IPS-18a (cell line): Measurements from ENCODE around the gene SLC12A6.

Source experiments
- H3K27ac ChIP-seq: one replicate; pipeline ENCODE4 v1.5.1; 2013; ENCODE audit warnings: low read length
- H3K27me3 ChIP-seq: one replicate; pipeline ENCODE4 v1.6.1; 2013; ENCODE audit warnings: mild to moderate bottlenecking, low read length; ENCODE audit not compliant: control insufficient read depth, insufficient read depth
- H3K36me3 ChIP-seq: one replicate; pipeline ENCODE4 v1.6.1; 2013; ENCODE audit warnings: low read depth, low read length; ENCODE audit not compliant: control insufficient read depth
- H3K4me1 ChIP-seq: one replicate; pipeline ENCODE4 v1.6.1; 2013; ENCODE audit warnings: low read depth, low read length; ENCODE audit not compliant: control insufficient read depth
- H3K4me3 ChIP-seq: one replicate; pipeline ENCODE4 v1.5.1; 2013; ENCODE audit warnings: low read length
- H3K9ac ChIP-seq: one replicate; pipeline ENCODE4 v1.6.1; 2013; ENCODE audit warnings: mild to moderate bottlenecking, low read length, moderate library complexity
- H3K9me3 ChIP-seq: one replicate; pipeline ENCODE4 v1.6.1; 2013; ENCODE audit warnings: low read depth, low read length; ENCODE audit not compliant: control insufficient read depth

Gene SLC12A6

GRCh38 chr15:34324933-34325332 is 12.6 kb downstream of the SLC12A6 start:
- no peaks in the 10 kb centered on the region for H3K27me3 ChIP-seq
- no peak overlapping the region for H3K9ac ChIP-seq
- no peaks in the 10 kb centered on the region for H3K36me3 ChIP-seq
- no peak overlapping the region for H3K4me3 ChIP-seq
- H3K9me3 ChIP-seq: no peaks in the 10 kb centered on the region
- H3K27ac ChIP-seq: no peak overlapping the region
- H3K4me1 ChIP-seq: no peaks in the 10 kb centered on the region

DNA sequence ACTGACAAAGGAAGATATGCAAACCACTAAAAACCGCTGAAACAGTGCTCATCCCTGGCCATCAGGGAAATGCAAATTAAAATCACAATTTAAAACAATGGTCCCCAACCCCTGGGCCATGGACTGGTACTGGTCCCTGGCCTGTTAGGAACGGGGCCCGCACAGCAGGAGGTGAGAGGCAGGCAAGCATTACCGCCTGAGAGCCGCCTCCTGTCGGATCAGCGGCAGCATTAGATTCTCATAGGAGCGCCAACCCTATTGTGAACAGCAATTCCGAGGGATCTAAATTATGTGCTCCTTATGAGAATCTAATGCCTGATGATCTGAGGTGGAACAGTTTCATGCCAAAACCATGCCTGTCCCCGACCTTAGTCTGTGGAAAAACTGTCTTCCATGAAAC is 14.4 kb downstream of the SLC12A6 start:
- no peaks in the 10 kb centered on the region for H3K9me3 ChIP-seq
- no peaks in the 10 kb centered on the region for H3K27me3 ChIP-seq
- H3K36me3 ChIP-seq: no peaks in the 10 kb centered on the region
- no peaks in the 10 kb centered on the region for H3K4me1 ChIP-seq
- H3K27ac ChIP-seq: no peak overlapping the region
- H3K9ac ChIP-seq: no peak overlapping the region
- H3K4me3 ChIP-seq: no peak overlapping the region

GRCh38 chr15:34318277-34319079 is 19.1 kb downstream of the SLC12A6 start:
- H3K9me3 ChIP-seq: no peaks in the 10 kb centered on the region
- no peaks in the 10 kb centered on the region for H3K36me3 ChIP-seq
- H3K4me3 ChIP-seq: peak overlapping the region; percentile 54
- H3K4me1 ChIP-seq: no peaks in the 10 kb centered on the region
- H3K9ac ChIP-seq: peak overlapping the region; percentile 37
- H3K27me3 ChIP-seq: no peaks in the 10 kb centered on the region
- H3K27ac ChIP-seq: no peak overlapping the region

DNA sequence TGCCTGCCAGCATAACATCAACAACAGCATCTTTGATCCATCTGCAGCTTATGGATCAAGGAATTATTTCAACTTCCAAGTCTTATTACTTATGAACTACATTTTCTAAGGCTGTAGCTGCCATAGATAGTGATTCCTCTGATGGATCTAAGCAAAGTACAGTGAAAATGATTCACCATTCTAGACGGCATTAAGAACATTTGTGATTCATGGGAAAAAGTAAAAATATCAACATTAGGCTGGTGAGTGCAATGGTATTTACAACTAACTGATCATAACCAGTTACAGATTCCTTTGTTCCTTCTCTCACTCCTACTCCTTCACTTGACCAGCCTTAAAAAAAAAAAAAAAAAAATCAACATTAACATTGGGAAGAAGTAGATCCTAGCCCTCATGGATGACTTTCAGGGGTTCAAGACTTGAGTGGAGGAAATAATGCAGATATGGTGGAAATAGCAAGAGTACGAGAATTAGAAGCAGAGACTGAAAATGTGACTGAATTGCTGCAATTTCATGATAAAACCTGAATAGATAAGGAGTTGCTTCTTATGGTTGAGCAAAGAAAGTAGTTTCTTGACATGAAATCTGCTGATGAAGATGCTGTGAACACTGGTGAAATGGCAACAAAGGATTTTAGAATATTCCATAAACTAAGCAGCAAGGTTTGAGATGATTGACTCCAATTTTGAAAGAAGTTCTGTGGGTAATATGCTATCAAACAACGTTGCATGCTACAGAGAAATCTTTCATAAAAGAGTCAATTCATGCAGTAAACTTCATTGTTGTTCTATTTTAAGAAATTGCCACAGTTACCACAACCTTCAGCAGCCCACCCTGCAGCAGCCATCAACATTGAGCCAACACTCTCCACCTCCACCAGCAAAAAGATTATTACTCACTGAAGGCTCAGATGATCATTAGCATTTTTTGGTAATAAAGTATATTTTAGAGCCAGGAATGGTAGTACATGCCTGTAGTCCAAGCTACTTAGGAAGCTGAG is 22.8 kb downstream of the SLC12A6 start:
- Histone ChIP-seq H3K9ac (no peak overlapping the region), H3K4me3 (no peak overlapping the region), H3K36me3 (no peaks in the 10 kb centered on the region), H3K27me3 (no peaks in the 10 kb centered on the region), H3K27ac (no peak overlapping the region), H3K9me3 (no peaks in the 10 kb centered on the region), H3K4me1 (no peaks in the 10 kb centered on the region)

GRCh38 chr15:34311563-34311962 is 26.0 kb downstream of the SLC12A6 start:
- no peaks in the 10 kb centered on the region for H3K27me3 ChIP-seq
- H3K4me1 ChIP-seq: no peaks in the 10 kb centered on the region
- no peak overlapping the region for H3K4me3 ChIP-seq
- no peaks in the 10 kb centered on the region for H3K9me3 ChIP-seq
- H3K36me3 ChIP-seq: no peaks in the 10 kb centered on the region
- no peak overlapping the region for H3K27ac ChIP-seq
- H3K9ac ChIP-seq: no peak overlapping the region

GRCh38 chr15:34304613-34305012 is 33.0 kb downstream of the SLC12A6 start:
- Histone ChIP-seq H3K9me3 (no peaks in the 10 kb centered on the region), H3K4me1 (no peaks in the 10 kb centered on the region), H3K36me3 (no peaks in the 10 kb centered on the region), H3K4me3 (no peak overlapping the region), H3K27ac (no peak overlapping the region), H3K27me3 (no peaks in the 10 kb centered on the region), H3K9ac (no peak overlapping the region)

DNA sequence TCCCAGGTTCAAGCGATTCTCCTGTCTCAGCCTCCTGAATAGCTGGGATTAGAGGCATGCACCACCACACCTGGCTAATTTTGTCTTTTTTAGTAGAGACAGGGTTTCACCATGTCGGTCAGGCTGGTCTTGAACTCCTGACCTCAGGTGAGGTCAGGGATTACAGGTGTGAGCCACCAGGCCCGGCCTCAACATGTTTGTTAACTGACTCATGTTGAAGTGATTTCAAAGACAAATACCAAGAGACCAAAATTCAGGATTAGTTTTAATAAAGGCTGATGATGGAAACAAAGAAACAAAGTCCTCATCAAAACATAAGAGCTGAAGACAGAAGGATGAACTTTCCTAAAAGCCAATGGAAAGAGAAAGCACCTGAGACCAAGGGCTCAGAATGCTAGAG is 36.5 kb downstream of the SLC12A6 start:
- H3K4me3 ChIP-seq: no peak overlapping the region
- no peaks in the 10 kb centered on the region for H3K27me3 ChIP-seq
- H3K9ac ChIP-seq: no peak overlapping the region
- no peaks in the 10 kb centered on the region for H3K4me1 ChIP-seq
- no peaks in the 10 kb centered on the region for H3K9me3 ChIP-seq
- H3K36me3 ChIP-seq: no peaks in the 10 kb centered on the region
- H3K27ac ChIP-seq: no peak overlapping the region

DNA sequence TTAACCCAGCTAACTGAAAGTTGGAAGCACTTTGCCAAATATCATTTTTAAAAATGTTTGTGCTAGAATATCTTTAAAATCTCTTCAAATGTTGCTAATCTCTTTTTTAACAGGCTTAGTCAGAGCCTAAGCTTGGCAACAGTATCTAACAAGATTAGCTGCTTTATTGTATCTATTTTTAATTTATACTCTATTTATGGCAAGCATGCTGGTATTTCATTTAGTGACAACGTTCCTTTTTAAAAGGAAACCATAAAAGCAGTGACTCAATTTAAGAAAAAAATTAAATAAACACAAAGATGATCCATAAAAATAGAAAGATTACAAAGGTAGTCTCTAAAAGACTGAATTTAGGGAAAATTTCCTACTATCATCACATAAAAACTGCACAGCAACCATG is 40.5 kb downstream of the SLC12A6 start:
- H3K27ac ChIP-seq: no peak overlapping the region
- H3K27me3 ChIP-seq: no peaks in the 10 kb centered on the region
- no peaks in the 10 kb centered on the region for H3K9me3 ChIP-seq
- no peak overlapping the region for H3K9ac ChIP-seq
- H3K36me3 ChIP-seq: no peaks in the 10 kb centered on the region
- H3K4me1 ChIP-seq: no peaks in the 10 kb centered on the region
- no peak overlapping the region for H3K4me3 ChIP-seq

- Histone ChIP-seq H3K4me1 (no peaks in the 10 kb centered on the region), H3K9me3 (no peaks in the 10 kb centered on the region), H3K9ac (no peak overlapping the region), H3K36me3 (no peaks in the 10 kb centered on the region), H3K27ac (no peak overlapping the region), H3K27me3 (no peaks in the 10 kb centered on the region), H3K4me3 (no peak overlapping the region)
Measured at GRCh38 chr15:34292621-34293020, 45.0 kb downstream of the SLC12A6 start.

DNA sequence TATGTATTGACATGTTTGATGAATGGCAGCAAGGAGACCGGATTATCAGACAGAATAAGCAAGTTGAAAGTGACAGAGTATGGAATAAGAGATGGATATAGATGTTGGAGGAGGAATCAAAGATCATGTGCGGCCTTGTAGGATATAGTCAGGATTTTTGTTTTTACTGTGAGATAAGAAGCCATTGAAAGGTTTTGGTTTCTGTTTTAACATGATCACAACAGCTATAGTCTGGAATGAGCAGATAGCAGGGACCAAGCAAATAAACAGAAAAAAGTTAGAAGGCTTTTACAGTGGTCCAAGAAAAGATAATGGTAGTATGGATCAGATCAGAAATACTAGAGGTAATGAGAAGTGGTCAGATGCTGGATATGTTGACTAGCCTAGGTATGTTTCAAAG is 52.6 kb downstream of the SLC12A6 start:
- no peaks in the 10 kb centered on the region for H3K36me3 ChIP-seq
- H3K4me1 ChIP-seq: no peaks in the 10 kb centered on the region
- no peaks in the 10 kb centered on the region for H3K9me3 ChIP-seq
- no peak overlapping the region for H3K4me3 ChIP-seq
- H3K27me3 ChIP-seq: no peaks in the 10 kb centered on the region
- H3K27ac ChIP-seq: no peak overlapping the region
- no peak overlapping the region for H3K9ac ChIP-seq

DNA sequence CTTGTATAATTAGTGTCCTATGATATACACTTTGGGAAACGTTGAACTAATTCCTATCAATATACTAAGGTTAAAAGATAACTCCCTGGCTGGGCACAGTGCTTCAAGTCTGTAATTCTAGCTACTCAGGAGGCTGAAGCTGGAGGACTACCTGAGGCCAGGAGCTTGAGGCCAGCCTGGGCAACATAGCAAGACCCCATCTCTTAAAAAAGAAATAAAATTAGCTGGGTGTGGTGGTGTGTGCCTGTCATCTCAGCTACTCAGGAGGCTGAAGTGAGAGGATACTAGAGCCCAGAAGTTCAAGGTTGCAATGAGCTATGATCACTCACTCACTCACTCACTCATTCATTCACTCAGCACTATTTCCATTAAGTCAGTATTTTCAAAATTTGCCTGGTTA is 55.2 kb downstream of the SLC12A6 start:
- Histone ChIP-seq H3K4me1 (no peaks in the 10 kb centered on the region), H3K9ac (no peak overlapping the region), H3K36me3 (no peaks in the 10 kb centered on the region), H3K27me3 (no peaks in the 10 kb centered on the region), H3K4me3 (no peak overlapping the region), H3K9me3 (no peaks in the 10 kb centered on the region), H3K27ac (no peak overlapping the region)
